Measurements from ENCODE around the gene ELOVL3.

The ELOVL3 gene

GRCh38 chr10:102227050-102227449 lies 951 bp downstream of the ELOVL3 start:
- Histone ChIP-seq H3K9me3 (ENCODE audit: control insufficient read depth, low read length) (no peaks in the 10 kb centered on the region), H3K4me3 (ENCODE audit: insufficient read depth, low read depth, low read length) (no peak overlapping the region), H3K27ac (ENCODE audit: insufficient read depth, low read depth, low read length, poor library complexity, severe bottlenecking) (no peak overlapping the region), H3K27me3 (ENCODE audit: control insufficient read depth, insufficient read depth, low read length, poor library complexity, severe bottlenecking) (peaks cover 96% of the 10 kb centered on the region), H3K36me3 (ENCODE audit: control insufficient read depth, insufficient read depth, low read length) (no peaks in the 10 kb centered on the region), H3K4me1 (ENCODE audit: control insufficient read depth, insufficient read depth, low read length) (no peaks in the 10 kb centered on the region)
- WGBS, 2 experiments = 82 to 84% methylated on average over 8 of the region's 8 CpGs

GRCh38 chr10:102229810-102230263 lies 3.7 kb downstream of the ELOVL3 start:
- H3K4me1 ChIP-seq (ENCODE audit: control insufficient read depth, insufficient read depth, low read length) = peaks cover 5% of the 10 kb centered on the region
- H3K27ac ChIP-seq (ENCODE audit: insufficient read depth, low read depth, low read length, poor library complexity, severe bottlenecking) = no peak overlapping the region
- H3K36me3 ChIP-seq (ENCODE audit: control insufficient read depth, insufficient read depth, low read length) = no peaks in the 10 kb centered on the region
- peaks cover 99% of the 10 kb centered on the region for H3K27me3 ChIP-seq (ENCODE audit: control insufficient read depth, insufficient read depth, low read length, poor library complexity, severe bottlenecking)
- H3K9me3 ChIP-seq (ENCODE audit: control insufficient read depth, low read length) = no peaks in the 10 kb centered on the region
- WGBS, 2 experiments = 3 to 4% methylated on average over 24 of the region's 24 CpGs
- peak overlapping the region; percentile 38 for H3K4me3 ChIP-seq (ENCODE audit: insufficient read depth, low read depth, low read length)

- peaks cover 98% of the 10 kb centered on the region for H3K27me3 ChIP-seq (ENCODE audit: control insufficient read depth, insufficient read depth, low read length, poor library complexity, severe bottlenecking)
- peaks cover 6% of the 10 kb centered on the region for H3K4me1 ChIP-seq (ENCODE audit: control insufficient read depth, insufficient read depth, low read length)
- no peaks in the 10 kb centered on the region for H3K36me3 ChIP-seq (ENCODE audit: control insufficient read depth, insufficient read depth, low read length)
- peak overlapping the region; percentile 38 for H3K4me3 ChIP-seq (ENCODE audit: insufficient read depth, low read depth, low read length)
- H3K27ac ChIP-seq (ENCODE audit: insufficient read depth, low read depth, low read length, poor library complexity, severe bottlenecking) = no peak overlapping the region
- no peaks in the 10 kb centered on the region for H3K9me3 ChIP-seq (ENCODE audit: control insufficient read depth, low read length)
- 2% methylated on average over 50 of the region's 50 CpGs for WGBS, 2 experiments
Measured at GRCh38 chr10:102230264-102230860, 4.3 kb downstream of the ELOVL3 start.

- 1 to 2% methylated on average over 52 of the region's 52 CpGs for WGBS, 2 experiments
- peaks cover 6% of the 10 kb centered on the region for H3K4me1 ChIP-seq (ENCODE audit: control insufficient read depth, insufficient read depth, low read length)
- no peaks in the 10 kb centered on the region for H3K36me3 ChIP-seq (ENCODE audit: control insufficient read depth, insufficient read depth, low read length)
- no peak overlapping the region for H3K27ac ChIP-seq (ENCODE audit: insufficient read depth, low read depth, low read length, poor library complexity, severe bottlenecking)
- peak overlapping the region; percentile 38 for H3K4me3 ChIP-seq (ENCODE audit: insufficient read depth, low read depth, low read length)
- H3K9me3 ChIP-seq (ENCODE audit: control insufficient read depth, low read length) = no peaks in the 10 kb centered on the region
- peaks cover 98% of the 10 kb centered on the region for H3K27me3 ChIP-seq (ENCODE audit: control insufficient read depth, insufficient read depth, low read length, poor library complexity, severe bottlenecking)
Measured at GRCh38 chr10:102230861-102231356, 4.8 kb downstream of the ELOVL3 start.

GRCh38 chr10:102231357-102232318 lies 5.5 kb downstream of the ELOVL3 start:
- Histone ChIP-seq H3K9me3 (ENCODE audit: control insufficient read depth, low read length) (no peaks in the 10 kb centered on the region), H3K27me3 (ENCODE audit: control insufficient read depth, insufficient read depth, low read length, poor library complexity, severe bottlenecking) (peaks cover 98% of the 10 kb centered on the region), H3K36me3 (ENCODE audit: control insufficient read depth, insufficient read depth, low read length) (no peaks in the 10 kb centered on the region), H3K27ac (ENCODE audit: insufficient read depth, low read depth, low read length, poor library complexity, severe bottlenecking) (no peak overlapping the region), H3K4me3 (ENCODE audit: insufficient read depth, low read depth, low read length) (peak overlapping the region; percentile 38), H3K4me1 (ENCODE audit: control insufficient read depth, insufficient read depth, low read length) (peaks cover 6% of the 10 kb centered on the region)
- 17% methylated on average over 76 of the region's 76 CpGs for WGBS, 2 experiments

GRCh38 chr10:102233997-102234396 lies 7.9 kb downstream of the ELOVL3 start:
- WGBS, 2 experiments = 80 to 86% methylated on average over 1 of the region's 1 CpG
- Histone ChIP-seq H3K36me3 (ENCODE audit: control insufficient read depth, insufficient read depth, low read length) (no peaks in the 10 kb centered on the region), H3K4me1 (ENCODE audit: control insufficient read depth, insufficient read depth, low read length) (peaks cover 6% of the 10 kb centered on the region), H3K4me3 (ENCODE audit: insufficient read depth, low read depth, low read length) (no peak overlapping the region), H3K9me3 (ENCODE audit: control insufficient read depth, low read length) (no peaks in the 10 kb centered on the region), H3K27ac (ENCODE audit: insufficient read depth, low read depth, low read length, poor library complexity, severe bottlenecking) (no peak overlapping the region), H3K27me3 (ENCODE audit: control insufficient read depth, insufficient read depth, low read length, poor library complexity, severe bottlenecking) (peaks cover 98% of the 10 kb centered on the region)

GRCh38 chr10:102234888-102235597 lies 8.9 kb downstream of the ELOVL3 start:
- peaks cover 98% of the 10 kb centered on the region for H3K27me3 ChIP-seq (ENCODE audit: control insufficient read depth, insufficient read depth, low read length, poor library complexity, severe bottlenecking)
- no peak overlapping the region for H3K4me3 ChIP-seq (ENCODE audit: insufficient read depth, low read depth, low read length)
- H3K36me3 ChIP-seq (ENCODE audit: control insufficient read depth, insufficient read depth, low read length) = no peaks in the 10 kb centered on the region
- WGBS, 2 experiments = 64 to 68% methylated on average over 10 of the region's 12 CpGs
- no peaks in the 10 kb centered on the region for H3K9me3 ChIP-seq (ENCODE audit: control insufficient read depth, low read length)
- H3K4me1 ChIP-seq (ENCODE audit: control insufficient read depth, insufficient read depth, low read length) = peaks cover 6% of the 10 kb centered on the region
- no peak overlapping the region for H3K27ac ChIP-seq (ENCODE audit: insufficient read depth, low read depth, low read length, poor library complexity, severe bottlenecking)

GRCh38 chr10:102235598-102235920 lies 9.5 kb downstream of the ELOVL3 start:
- Histone ChIP-seq H3K4me3 (ENCODE audit: insufficient read depth, low read depth, low read length) (no peak overlapping the region), H3K27ac (ENCODE audit: insufficient read depth, low read depth, low read length, poor library complexity, severe bottlenecking) (no peak overlapping the region), H3K36me3 (ENCODE audit: control insufficient read depth, insufficient read depth, low read length) (no peaks in the 10 kb centered on the region), H3K4me1 (ENCODE audit: control insufficient read depth, insufficient read depth, low read length) (peaks cover 10% of the 10 kb centered on the region), H3K9me3 (ENCODE audit: control insufficient read depth, low read length) (no peaks in the 10 kb centered on the region), H3K27me3 (ENCODE audit: control insufficient read depth, insufficient read depth, low read length, poor library complexity, severe bottlenecking) (peaks cover 98% of the 10 kb centered on the region)
- 92 to 93% methylated on average over 1 of the region's 1 CpG for WGBS, 2 experiments

GRCh38 chr10:102236006-102236405 lies 9.9 kb downstream of the ELOVL3 start:
- H3K4me1 ChIP-seq (ENCODE audit: control insufficient read depth, insufficient read depth, low read length) = peaks cover 11% of the 10 kb centered on the region
- no peaks in the 10 kb centered on the region for H3K36me3 ChIP-seq (ENCODE audit: control insufficient read depth, insufficient read depth, low read length)
- no peak overlapping the region for H3K4me3 ChIP-seq (ENCODE audit: insufficient read depth, low read depth, low read length)
- H3K9me3 ChIP-seq (ENCODE audit: control insufficient read depth, low read length) = no peaks in the 10 kb centered on the region
- H3K27ac ChIP-seq (ENCODE audit: insufficient read depth, low read depth, low read length, poor library complexity, severe bottlenecking) = no peak overlapping the region
- H3K27me3 ChIP-seq (ENCODE audit: control insufficient read depth, insufficient read depth, low read length, poor library complexity, severe bottlenecking) = peaks cover 98% of the 10 kb centered on the region
- WGBS, 2 experiments = 68 to 73% methylated on average over 8 of the region's 8 CpGs

All from ectodermal cell (in vitro differentiated cells).